GM18511 (cell line): ENCODE results near the gene TBC1D23.
"Not testable (repeated sequence)": the region's sequence is repeated elsewhere in the genome, so short reads cannot be mapped to it uniquely, and the experiment has no call there.

Experiments used
- ATAC-seq: cut with Tn5 transposase; IDR thresholded peaks from one replicate; pipeline ENCODE4 v1.9.1; 2021; ENCODE audit warnings: mild to moderate bottlenecking, moderate library complexity; ENCODE audit not compliant: unreplicated experiment

Gene TBC1D23

DNA sequence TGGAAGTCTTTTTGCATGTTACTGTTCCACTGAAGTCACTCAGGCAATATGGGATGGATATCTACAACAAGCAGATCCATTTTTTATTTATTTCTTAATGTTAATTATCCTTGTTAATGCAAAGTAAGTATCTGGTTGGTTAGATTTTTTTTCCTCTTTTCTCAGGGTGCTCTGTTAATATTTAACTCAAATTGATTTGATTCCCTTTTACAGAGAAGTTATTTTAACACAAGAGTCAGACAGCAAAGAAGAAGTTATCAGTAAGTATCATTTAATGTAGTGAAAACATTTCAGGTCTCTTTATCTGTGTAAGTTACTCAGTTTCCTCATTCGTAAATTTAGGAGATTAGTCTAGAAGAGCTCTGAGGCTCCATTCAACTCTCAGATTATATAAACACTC, 34.3 kb downstream of the TBC1D23 start:
- ATAC-seq = no peak

DNA sequence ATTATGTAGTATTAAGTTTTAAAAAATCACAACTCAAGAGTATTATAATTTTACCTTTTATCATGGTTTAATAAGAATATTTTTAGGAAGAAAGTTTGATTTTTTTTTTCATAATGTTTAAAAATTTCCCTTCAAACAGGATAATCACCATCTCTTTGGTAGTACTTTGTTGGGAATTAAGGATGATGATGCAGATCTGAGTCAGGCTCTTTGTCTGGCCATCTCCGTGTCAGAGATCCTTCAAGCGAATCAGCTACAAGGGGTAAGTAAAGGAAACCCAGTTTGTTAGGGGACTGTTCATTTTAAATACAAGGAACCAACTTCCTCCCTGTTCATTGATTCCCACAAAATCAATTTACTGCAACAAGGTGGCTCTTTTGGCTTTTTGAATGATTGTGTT, 37.0 kb downstream of the TBC1D23 start:
- ATAC-seq = no peak

DNA sequence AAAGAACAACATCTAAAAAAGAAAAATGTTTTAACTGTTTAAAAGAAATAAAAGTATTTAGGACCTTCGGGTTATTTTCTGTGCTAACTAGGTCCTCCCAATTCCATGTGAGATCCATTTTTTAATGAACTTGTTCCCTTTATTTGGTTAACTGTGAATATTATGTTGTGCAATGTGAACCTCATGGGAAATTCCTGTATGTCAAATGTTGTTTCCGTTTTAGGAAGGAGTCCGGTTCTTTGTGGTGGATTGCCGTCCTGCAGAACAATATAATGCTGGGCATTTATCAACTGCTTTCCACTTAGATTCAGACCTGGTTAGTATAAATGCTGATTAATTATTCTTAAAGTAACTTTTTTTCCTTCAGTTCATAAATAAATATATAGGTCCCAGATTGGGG, 38.2 kb downstream of the TBC1D23 start:
- no peak for ATAC-seq

GRCh38 chr3:100306695-100307094, 45.9 kb downstream of the TBC1D23 start:
- ATAC-seq = no peak

GRCh38 chr3:100310355-100310965, 49.7 kb downstream of the TBC1D23 start:
- no peak for ATAC-seq

DNA sequence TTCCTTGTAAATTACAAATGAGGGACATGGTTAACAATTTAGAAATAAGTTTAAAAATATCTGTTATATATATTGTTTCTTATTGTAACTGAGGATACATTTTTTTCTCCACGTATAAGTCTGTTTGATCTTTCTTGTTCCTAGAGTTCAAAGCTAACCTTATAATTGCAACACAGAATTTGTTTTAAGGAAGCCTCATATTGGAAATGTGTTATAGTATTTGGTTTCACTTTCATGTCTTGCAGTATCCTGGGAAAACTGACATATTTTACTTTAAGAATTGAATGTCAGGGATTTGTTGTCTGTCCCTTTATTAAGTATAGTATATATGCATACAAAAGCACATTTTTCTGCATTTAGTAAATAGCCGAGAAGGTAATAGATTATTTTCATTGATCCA, 50.2 kb downstream of the TBC1D23 start:
- ATAC-seq = no peak

GRCh38 chr3:100316641-100317069, 55.9 kb downstream of the TBC1D23 start:
- ATAC-seq = peak; percentile 70

DNA sequence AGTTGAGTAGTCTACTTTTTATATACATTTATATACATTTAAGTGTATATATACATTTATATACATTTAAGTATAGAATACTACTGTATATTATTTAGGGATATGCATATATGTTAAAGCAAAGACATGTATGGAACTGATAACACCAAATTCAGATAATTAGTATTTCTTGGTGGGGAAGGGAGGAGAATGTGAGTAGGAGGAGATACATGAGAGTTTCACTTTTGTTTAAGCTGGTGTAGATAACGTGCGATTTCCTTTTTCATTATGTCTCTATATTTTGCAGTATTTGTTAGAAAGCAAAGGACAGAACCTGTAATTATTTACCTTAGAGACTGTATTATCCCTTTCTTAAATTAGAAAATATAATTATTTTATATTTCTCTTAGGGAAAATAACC, 57.1 kb downstream of the TBC1D23 start:
- peak; percentile 75 for ATAC-seq

DNA sequence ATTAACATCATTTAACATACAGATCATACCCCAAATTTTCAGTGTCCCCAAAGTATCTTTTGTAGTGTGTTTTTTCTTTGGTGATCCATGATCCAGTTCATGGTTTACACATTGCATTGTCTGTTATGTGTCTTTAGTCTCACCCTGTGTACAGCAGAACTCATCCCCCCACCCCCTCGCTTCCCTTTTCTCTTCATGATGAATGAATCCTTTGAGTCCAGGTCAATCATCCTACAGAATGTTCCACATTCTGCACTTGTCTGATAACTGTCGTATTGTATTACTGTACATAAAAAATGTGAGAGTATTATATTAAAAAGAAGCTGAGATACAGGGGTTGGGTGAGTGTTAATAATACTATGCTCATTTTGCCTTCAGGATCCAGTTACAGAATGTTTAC, 59.2 kb downstream of the TBC1D23 start:
- ATAC-seq = no peak

DNA sequence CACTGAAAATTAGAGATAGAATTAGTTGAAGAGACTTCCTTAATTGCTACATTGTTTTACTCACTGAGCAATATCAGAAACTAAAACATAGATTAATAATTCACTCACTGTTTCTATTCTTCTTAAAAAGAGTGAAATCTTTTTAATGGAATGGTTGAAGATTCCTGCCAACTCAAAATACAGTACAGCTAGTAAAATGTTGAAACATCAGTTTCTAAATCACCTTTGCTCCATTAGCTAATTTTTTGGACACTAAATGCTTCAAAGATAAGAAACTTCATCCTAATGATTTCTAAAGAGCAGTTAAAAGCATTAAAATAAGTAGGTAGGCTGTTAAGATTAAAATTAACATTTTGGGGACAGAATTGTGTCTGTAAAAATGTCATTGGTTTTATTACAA, 63.3 kb downstream of the TBC1D23 start:
- no peak for ATAC-seq

- no peak for ATAC-seq
These were observed 65.0 kb downstream of the TBC1D23 start for GRCh38 chr3:100325827-100326226.

GRCh38 chr3:100327377-100327776, 66.6 kb downstream of the TBC1D23 start:
- not testable (repeated sequence) for ATAC-seq

- no peak for ATAC-seq
These were observed 69.2 kb downstream of the TBC1D23 start for GRCh38 chr3:100329800-100330489.

- no peak for ATAC-seq
These were observed 69.9 kb downstream of the TBC1D23 start for GRCh38 chr3:100330651-100331050.

- no peak for ATAC-seq
These were observed 70.9 kb downstream of the TBC1D23 start for GRCh38 chr3:100331660-100332059.

DNA sequence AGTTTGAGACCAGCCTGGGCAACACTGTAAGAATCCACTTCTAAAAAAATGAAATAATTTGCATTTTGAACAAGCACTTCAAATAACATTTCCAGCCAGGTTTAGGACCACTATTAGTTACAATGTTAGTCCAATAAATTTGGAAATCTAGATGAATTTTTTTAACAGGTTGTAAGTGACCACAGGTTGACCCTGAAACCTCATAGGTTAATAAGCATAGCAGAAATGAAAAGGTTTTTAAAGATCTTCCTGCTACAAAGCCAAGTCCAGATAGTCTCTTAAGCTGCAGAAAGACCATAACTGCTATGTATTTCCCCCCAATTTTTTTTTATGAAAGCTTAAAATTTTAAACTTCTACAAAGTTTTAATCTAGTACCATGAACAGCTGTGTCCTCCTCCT, 72.3 kb downstream of the TBC1D23 start:
- ATAC-seq = no peak

GRCh38 chr3:100333970-100334487, 73.2 kb downstream of the TBC1D23 start:
- ATAC-seq = peak; percentile 34

DNA sequence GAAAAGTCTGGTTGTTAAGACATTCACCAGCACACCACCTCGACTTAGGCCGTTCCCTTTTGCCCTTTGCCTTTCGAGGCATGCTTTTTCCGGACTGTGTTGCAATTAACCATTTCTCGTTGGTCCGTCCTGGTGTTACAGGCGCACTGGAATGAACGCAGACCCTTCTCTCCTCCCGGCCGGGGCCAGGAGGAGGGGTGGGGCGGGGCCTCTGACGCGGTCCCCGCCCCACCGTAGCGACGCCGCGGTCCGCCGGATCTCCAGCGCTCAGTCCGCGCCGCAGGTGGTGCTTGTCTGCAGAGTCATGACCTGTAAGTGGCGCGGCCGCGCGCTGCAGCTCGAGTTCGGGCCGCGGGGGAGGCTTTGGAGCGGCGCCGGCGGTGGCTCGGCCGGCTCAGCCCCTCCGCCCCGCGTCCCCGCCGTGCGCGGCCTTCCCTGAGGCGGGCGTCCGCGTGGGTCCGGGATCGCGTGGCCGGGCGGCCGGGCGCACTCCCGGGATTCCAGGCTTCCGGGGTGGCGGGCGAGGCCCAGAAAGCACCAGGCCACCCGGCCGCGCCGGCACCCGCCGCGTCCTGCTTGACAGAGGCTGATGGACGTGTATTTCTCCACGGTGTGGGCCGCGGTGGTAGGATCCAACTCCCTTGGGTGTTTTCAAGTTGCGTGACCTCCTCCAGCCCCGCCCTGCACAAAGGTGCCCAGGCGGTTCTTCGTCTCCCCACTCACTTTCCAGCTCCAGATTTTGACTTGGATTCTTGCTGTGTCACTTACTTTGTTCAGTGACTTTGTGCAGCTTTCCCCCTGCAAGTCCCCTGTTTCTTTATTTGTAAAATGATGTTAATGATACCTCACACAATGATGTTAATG, 73.9 kb downstream of the TBC1D23 start, which contains the start of gene NIT2:
NIT2 (plus strand) TSS at position 270 of the 864 bp plus-strand sequence; CDS start at position 305, 35 bp downstream.
- peak; percentile 94 for ATAC-seq

DNA sequence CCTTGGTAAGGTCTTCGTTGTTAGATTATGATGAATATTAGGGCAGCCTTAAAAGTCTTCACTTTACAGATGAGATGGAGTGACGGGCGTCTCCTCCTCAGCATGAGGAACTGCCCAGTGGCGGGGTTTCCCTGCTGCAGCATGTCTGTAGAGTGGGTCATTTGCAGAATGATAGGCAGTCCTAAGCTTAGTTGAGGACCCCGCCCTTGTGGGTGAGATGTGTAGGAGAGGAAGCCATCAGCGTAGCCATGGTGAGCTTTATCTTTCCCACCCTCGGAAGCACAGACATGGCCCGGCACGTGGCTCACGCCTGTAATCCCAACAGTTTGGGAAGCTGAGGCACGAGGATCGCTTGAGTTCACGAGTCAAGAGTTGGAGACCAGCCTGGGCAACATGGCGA, 74.6 kb downstream of the TBC1D23 start:
- ATAC-seq = peak; percentile 60

GRCh38 chr3:100336229-100336628, 75.4 kb downstream of the TBC1D23 start:
- ATAC-seq = not testable (repeated sequence)

- no peak for ATAC-seq
These were observed 78.1 kb downstream of the TBC1D23 start for GRCh38 chr3:100338911-100339310.
